ENCODE data around the gene DERA. TPM values are rescaled to one million over a fixed set of nuclear protein-coding genes. Genes with fewer than 3 reads are reported as not detected.

DERA gene
- polyA plus RNA-seq, 1 donor (not counting 4 experiments of a cell fraction or from before 2014, with no cell fraction given), result 34.2 TPM

Other genes starting within 250 kb of the DERA start
- gene EPS8, start 121.9 kb upstream of the DERA start, polyA plus RNA-seq, result 2.0 to 4.0 TPM (median 2.7 TPM) in 3 replicates
- 114 to 210 TPM (median 168 TPM) in 3 replicates for gene STRAP, start 28.9 kb upstream of the DERA start, polyA plus RNA-seq

Data from keratinocyte (primary cell).